WI38 (cell line): ENCODE measurements around the gene USP40.

ENCODE experiments used
- H3K4me3 ChIP-seq: 2 replicates; pipeline ENCODE4 v1.5.1; 2011; ENCODE audit warnings: low read depth, mild to moderate bottlenecking, control low read depth, low read length
- TF ChIP-seq, protein P1 (sequence below): IDR thresholded peaks from 2 replicates; pipeline ENCODE4 v1.5.1; 2012; ENCODE audit warnings: low read depth, mild to moderate bottlenecking, control low read depth, low read length

The USP40 gene

GRCh38 chr2:233457356-233457755 lies 109.2 kb downstream of the USP40 start:
- TF ChIP-seq, protein P1, sequence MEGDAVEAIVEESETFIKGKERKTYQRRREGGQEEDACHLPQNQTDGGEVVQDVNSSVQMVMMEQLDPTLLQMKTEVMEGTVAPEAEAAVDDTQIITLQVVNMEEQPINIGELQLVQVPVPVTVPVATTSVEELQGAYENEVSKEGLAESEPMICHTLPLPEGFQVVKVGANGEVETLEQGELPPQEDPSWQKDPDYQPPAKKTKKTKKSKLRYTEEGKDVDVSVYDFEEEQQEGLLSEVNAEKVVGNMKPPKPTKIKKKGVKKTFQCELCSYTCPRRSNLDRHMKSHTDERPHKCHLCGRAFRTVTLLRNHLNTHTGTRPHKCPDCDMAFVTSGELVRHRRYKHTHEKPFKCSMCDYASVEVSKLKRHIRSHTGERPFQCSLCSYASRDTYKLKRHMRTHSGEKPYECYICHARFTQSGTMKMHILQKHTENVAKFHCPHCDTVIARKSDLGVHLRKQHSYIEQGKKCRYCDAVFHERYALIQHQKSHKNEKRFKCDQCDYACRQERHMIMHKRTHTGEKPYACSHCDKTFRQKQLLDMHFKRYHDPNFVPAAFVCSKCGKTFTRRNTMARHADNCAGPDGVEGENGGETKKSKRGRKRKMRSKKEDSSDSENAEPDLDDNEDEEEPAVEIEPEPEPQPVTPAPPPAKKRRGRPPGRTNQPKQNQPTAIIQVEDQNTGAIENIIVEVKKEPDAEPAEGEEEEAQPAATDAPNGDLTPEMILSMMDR, result no peak
- H3K4me3 ChIP-seq, result no peak overlapping the region

DNA sequence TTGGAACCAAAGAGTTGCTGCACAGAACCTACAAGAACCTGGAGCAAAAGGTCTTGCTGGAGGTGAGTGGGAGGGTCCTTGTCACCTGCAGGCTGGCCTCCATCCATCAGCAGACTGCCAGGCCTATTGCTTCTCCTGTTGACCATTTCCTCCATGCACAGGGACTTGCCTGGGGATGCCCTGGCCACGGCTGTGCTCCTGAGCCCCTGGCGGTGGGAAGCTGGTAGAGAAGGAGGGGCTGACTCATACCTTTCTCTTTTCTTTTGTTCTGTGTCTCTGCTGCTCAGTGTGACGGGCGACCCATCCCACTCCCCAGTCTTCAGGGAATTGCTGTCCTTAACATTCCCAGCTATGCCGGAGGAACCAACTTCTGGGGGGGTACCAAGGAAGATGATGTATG lies 109.6 kb downstream of the USP40 start:
- no peak overlapping the region for H3K4me3 ChIP-seq
- TF ChIP-seq, protein P1, result no peak

DNA sequence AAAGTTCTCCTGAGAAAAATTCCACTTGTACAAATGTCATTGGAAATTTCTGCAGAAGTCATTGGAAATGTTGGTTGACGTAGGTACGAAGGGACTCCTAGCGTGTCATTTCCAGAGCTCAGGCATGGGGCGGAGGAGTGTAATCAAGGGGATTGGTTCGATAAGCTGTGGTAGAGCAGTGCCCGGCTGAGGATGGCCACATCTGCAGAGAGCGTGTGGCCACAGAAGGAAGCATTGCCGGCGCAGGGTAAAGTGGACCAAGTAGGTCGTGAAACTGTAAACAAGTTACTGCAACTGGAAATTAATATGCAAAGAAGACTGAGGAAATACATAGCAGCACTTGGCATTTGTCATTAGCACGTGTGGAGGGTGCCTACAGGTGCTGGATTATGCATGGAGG lies 110.5 kb downstream of the USP40 start:
- TF ChIP-seq, protein P1, result no peak

DNA sequence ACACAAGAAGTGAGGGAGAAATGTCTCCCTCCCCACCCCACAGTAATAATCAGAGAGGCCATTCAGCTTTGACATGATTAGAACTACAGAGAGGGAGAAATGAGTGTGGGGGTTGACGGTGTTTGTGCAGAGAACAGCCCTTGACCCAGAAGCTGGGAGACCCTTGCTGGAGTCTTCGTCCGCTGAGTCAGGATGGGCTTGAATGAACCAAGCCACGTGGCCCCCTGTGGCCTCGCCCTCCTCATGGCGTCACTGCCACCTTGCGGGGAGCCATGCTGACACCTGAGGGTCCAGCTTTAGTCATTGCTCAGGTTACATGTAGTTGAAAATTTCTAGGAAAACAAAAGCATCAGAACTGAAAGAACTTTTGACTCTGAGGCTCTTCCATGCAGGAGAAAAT lies 111.1 kb downstream of the USP40 start:
- TF ChIP-seq, protein P1, result no peak
- no peak overlapping the region for H3K4me3 ChIP-seq

More for the DNA sequence above, 110.5 kb downstream of the USP40 start:
- no peak overlapping the region for H3K4me3 ChIP-seq

GRCh38 chr2:233455006-233455405 lies 111.6 kb downstream of the USP40 start:
- TF ChIP-seq, protein P1, result no peak
- H3K4me3 ChIP-seq, result no peak overlapping the region

GRCh38 chr2:233453916-233454315 lies 112.7 kb downstream of the USP40 start:
- H3K4me3 ChIP-seq, result no peak overlapping the region
- TF ChIP-seq, protein P1, result no peak

GRCh38 chr2:233453111-233453915 lies 113.3 kb downstream of the USP40 start:
- H3K4me3 ChIP-seq, result no peak overlapping the region
- TF ChIP-seq, protein P1, result no peak
